ENCODE results near the gene IFRD2.
A peak's percentile ranks its signal among the peaks of the same experiment; 100 is the strongest.
"Not testable (repeated sequence)": the region's sequence is repeated elsewhere in the genome, so short reads cannot be mapped to it uniquely, and the experiment has no call there.

The IFRD2 gene

DNA sequence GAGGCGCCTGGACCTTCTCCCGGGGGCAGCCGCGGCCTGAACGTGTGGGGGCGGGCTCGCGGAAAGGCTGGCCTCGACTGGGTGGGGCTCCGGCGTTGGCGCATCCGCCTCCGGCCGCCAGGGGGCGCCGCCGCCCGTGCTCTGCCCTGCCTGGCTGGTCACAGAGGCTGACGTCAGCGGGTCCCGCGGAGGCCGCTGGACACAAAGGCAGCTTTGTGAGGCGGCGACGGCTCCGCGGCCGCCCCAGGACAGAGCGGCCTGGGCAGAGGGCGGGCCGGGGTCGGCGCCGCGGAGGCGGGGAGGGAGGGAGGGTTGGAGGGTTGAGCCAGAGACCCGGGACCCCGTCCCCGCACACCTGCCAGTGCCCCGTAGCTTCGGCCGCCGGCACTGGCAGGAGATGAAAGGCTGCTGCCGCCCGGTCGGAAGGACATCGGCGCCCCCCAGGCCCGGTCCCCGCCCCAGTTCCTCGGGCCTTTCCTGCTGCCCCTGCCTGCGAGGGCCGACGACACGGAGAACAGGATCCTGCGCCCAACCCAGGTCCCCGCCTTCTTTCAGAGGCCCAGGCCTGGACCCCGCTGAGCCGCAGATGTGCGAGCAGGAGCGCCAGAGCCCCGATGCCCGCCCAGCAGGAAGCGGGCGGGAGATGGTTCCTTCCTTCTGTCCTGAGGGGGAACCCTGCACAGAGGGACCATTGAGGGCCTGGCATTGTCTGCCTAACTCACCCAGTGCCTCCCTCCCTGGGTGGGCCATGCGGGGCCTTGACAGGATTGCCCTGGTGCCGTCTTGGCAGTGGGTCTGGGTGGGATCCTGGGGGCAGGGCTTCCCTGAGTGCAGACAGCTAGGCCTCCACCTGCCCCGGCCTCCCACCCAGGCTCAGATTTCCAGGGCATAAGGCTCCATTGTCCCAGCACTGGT is 31.9 kb downstream of the IFRD2 start:
- DNase-seq (ENCODE audit: low read depth): peak; percentile 49
- peak overlapping the region; percentile 57 for H3K4me3 ChIP-seq (ENCODE audit: low read depth, low read length)

DNA sequence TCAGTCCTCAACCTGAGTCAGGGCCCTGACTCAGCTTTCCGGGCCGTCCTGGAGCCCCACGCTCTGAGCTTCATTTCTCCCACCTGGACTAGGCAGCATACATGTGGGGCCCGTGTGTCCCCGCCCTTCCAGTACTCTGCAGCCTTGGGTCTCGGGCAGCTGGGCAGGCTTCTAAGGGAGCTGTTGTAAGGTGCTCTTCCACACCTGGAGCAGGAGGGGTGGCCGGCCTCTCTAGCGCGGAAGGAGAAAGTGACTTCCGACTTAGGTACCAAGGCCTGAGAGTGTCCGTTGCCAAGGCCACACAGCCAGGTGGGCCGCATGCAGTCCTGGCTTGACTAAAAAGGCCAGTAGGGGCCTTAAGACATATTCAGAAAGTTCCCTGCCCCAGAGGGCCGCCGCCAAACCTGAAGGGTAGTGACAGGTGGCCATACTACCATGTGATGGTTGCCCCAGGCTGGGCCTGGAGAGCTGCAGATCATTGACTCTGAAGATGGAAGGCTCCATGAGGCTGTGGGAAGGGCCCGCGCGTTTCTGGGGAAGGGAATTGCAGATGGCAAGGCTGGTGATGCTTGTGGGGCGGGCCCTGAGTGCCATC is 32.7 kb downstream of the IFRD2 start:
- DNase-seq (ENCODE audit: low read depth): no peak
- H3K4me3 ChIP-seq (ENCODE audit: low read depth, low read length): no peak overlapping the region

DNA sequence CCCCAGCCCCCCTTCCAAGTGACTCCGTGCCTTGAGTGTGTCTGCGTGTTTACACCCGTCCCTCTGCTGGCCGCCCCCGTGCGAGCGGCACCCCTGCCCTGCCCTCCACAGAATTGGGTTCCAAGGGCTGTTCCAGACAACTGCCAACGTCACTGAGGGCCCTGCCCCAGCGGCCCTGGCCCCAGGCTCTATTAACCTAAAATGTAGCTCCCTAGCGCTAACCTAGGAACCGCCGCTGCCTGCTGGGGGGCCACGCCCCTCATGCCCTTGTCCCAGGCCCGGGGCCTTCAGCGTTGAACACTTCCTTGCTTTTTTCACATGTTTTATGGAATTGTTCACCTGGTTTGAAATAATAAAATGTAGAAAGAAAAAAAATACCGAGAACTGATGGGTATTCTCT is 33.2 kb downstream of the IFRD2 start:
- no peak overlapping the region for H3K4me3 ChIP-seq (ENCODE audit: low read depth, low read length)
- no peak for DNase-seq (ENCODE audit: low read depth)

DNA sequence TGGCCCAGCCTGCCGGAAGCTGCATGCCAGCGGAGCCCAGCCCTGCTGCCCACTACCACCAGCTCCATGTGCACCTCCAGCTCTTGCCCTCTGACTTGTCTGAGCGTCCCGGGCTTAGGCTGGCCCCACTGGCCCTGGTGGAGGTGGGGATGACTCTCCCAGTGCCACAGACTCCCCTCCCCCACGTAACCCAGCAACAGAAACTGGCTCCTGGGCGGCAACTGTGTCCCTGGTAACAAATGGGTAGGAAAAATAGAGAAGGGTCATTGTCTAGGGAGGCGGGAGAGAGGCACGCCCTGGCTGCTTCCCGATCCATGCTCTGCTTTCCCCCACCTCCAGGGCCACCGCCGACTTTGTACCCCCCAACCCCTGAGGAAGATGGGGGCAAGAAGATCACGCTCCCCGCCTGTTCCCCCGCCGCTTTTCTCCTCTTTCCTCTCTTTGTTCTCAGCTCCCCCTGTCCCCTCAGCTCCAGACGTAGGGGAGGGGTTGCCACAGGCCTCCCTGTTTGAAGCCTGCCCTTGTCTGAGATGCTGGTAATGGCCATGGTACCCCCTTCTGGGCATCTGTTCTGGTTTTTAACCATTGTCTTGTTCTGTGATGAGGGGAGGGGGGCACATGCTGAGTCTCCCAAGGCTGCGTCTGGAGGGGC is 34.1 kb downstream of the IFRD2 start:
- no peak overlapping the region for H3K4me3 ChIP-seq (ENCODE audit: low read depth, low read length)
- no peak for DNase-seq (ENCODE audit: low read depth)

DNA sequence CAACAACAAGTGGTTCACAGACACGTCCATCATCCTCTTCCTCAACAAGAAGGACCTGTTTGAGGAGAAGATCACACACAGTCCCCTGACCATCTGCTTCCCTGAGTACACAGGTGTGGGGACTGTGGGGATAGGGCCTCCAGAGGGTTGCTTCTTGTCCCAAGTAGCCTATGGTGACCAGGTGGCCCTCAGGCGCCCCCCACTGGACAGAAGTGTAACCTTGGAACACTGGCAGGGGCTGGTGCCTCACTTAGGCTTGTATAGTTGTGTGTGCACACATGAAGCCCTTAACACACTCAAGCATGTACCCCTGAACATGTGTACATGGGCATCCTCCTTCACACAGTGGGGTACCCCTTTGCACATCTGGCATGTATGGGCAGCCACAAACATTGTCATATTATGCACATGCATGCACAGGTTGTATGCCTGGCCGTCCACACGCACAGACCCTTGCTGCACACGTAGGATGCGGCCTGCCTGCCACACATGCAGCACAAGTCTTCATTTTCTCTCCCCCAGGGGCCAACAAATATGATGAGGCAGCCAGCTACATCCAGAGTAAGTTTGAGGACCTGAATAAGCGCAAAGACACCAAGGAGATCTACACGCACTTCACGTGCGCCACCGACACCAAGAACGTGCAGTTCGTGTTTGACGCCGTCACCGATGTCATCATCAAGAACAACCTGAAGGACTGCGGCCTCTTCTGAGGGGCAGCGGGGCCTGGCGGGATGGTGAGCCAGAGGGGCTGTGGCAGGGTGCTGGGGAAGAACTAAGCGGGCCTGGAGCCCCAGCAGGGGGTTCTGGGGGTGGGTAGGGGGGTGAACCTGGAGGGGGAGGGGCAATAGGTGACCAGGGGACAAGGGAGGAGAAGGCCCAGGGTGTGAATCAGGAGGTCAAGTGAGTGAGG is 35.0 kb downstream of the IFRD2 start:
- no peak overlapping the region for H3K4me3 ChIP-seq (ENCODE audit: low read depth, low read length)
- DNase-seq (ENCODE audit: low read depth): no peak

GRCh38 chr3:50255251-50255615 is 37.0 kb downstream of the IFRD2 start:
- H3K4me3 ChIP-seq (ENCODE audit: low read depth, low read length): no peak overlapping the region
- no peak for DNase-seq (ENCODE audit: low read depth)

DNA sequence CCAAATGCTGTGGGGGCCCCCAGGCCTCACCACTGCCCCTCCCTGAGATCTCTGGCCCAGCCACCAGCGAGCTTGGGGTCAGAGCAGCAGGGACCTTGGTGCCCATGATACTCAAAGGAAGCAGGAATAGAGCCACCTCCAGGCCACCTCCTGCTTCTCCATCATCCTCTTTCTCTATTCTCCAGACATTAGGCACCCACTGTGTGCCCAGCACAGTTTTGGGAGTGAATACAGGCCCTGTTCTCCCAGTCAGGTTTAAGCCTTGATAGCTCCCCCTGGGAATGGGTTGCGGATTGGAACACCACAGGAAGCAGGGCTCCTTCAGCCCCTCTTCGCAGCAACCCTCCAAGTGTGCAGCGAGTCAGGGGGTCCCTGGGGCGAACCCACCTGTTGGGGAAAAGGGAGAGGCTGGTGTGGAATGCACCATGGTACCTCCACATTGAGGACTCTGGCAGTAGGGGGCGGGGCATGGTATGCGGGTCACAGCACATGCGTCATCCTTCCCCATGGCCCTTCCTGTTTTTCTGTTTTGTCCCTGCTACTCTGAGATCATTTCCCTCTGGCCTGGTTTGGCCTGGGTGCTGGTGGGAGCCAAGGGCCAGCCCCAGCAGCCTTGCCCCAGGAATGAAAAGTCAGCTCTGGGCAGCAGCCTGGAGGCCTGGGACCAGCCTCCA is 37.5 kb downstream of the IFRD2 start:
- no peak overlapping the region for H3K4me3 ChIP-seq (ENCODE audit: low read depth, low read length)
- no peak for DNase-seq (ENCODE audit: low read depth)

DNA sequence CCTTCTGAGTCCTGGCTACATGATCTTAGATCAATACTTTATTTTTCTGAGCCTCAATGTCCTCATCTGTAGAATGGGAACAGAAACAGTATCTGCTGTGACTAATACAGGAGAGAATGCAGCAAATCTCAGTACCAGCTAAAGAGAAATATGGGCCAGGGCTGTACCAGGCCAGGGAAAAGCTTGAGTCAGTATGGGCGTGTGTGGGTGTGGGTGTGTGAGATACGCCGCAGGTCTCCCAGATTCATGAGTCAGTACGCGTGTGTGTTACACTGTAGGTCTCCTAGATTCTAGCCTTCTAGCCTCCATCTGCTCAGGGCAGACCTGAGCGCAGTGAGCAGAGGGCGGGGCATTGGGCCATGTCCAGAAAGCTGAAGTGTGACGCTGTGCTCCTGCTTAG is 41.0 kb downstream of the IFRD2 start:
- DNase-seq (ENCODE audit: low read depth): no peak
- no peak overlapping the region for H3K4me3 ChIP-seq (ENCODE audit: low read depth, low read length)

GRCh38 chr3:50250514-50250913 is 41.7 kb downstream of the IFRD2 start:
- DNase-seq (ENCODE audit: low read depth): no peak
- H3K4me3 ChIP-seq (ENCODE audit: low read depth, low read length): no peak overlapping the region

DNA sequence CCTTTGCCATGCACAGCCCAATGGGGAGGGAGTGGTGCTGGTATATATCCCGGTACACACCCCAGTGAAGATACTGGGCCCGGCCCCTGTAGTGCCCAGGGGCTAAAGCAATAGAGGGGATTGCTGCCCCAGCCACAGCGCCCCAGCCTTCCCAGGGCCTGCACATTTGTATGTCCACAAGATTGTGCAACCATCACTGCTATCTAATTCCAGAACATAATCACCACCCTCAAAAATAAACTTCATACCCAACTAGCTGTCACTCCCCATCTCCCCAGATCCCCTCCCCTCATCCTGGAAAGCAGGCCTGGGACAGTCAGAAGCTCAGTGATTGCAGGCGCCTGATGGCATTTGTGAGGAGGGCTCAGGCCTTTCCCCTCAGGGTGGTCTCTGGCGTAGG is 42.8 kb downstream of the IFRD2 start:
- DNase-seq (ENCODE audit: low read depth): no peak
- H3K4me3 ChIP-seq (ENCODE audit: low read depth, low read length): no peak overlapping the region

- no peak for DNase-seq (ENCODE audit: low read depth)
- H3K4me3 ChIP-seq (ENCODE audit: low read depth, low read length): no peak overlapping the region
Measured at GRCh38 chr3:50248387-50248786, 43.8 kb downstream of the IFRD2 start.

DNA sequence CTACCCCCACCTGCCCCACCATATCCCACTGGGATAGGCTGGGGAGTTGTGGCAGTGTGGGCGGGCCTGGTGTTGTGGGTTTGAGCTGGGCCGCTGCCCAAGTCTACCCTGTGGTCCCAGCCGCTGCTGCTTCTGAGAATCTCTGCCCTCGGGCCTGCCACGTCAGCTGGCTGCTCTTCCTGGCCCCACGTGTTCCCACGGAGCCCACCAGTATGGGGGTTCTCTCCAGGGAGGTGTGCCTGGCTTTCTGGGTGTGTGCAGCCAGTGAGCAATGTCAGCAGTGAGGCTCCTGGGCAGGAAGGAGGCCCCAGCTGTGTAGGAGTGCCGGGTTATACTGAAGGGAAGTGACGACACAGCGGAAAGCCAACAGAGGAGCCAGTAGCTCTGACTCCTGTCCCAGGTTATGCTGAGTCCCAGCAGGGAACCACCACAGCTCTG is 45.7 kb downstream of the IFRD2 start:
- no peak overlapping the region for H3K4me3 ChIP-seq (ENCODE audit: low read depth, low read length)
- DNase-seq (ENCODE audit: low read depth): peak; percentile 91

DNA sequence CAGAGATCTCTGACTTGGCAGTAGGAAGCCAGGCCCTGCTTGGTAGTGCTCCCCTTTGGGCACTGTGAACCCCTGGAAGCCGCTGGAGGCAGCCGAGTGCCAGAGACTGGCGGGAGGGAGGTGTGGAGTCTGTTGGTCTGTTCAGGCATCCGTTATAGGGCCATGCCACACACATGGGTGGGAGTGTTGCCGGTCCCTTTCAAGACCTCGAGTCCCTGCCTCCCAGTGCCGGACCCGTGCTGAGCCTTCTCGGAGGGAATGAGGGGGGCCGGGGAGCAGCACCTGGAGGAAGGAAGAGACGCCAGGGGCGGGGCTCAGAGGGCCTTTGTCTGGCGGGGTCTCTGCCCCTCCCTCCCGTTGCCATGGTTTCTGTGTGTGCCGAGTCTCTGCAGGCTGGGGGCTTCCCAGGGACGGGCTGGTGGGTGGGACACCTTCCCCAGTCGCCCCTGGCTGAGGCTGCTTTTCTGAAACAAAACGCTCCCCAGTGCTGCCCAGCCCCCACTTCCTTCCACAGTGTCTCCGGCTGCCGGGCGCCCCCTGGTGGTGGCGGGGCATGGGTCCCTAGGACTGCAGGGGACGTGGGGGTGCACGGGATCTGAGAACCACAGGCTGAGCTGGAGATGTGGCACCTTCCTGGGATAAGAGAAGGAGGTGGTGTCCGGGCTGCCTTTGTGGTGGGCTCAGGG is 46.3 kb downstream of the IFRD2 start:
- no peak for DNase-seq (ENCODE audit: low read depth)

DNA sequence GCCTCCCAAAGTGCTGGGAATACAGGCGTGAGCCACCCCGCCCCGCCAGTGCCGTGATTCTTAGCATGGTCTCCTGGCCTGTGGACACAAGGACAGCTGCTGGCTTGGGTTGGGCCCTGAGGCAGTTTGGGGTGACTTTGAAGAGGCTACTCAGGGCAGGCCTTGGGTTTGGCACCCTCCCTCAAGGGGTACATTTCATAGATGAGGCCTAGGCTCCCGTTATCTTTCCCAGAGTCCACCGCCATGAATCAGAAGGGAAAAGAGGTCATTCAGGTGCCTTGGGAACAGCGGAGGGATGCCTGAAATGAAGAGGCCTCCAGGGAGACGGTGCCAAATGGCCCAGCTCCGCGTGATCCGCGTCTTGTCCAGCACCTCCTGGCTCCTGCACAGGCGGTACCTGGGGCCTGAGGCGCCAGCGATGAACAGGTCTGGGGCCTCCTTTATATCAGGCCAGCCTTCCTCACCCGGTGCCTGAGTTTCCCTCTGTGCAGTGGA is 46.9 kb downstream of the IFRD2 start:
- no peak for DNase-seq (ENCODE audit: low read depth)
- no peak overlapping the region for H3K4me3 ChIP-seq (ENCODE audit: low read depth, low read length)

More for the DNA sequence above, 46.3 kb downstream of the IFRD2 start:
- peak overlapping the region; percentile 31 for H3K4me3 ChIP-seq (ENCODE audit: low read depth, low read length)

GRCh38 chr3:50244813-50245212 is 47.4 kb downstream of the IFRD2 start:
- DNase-seq (ENCODE audit: low read depth); H3K4me3 ChIP-seq (ENCODE audit: low read depth, low read length): not testable (repeated sequence)

DNA sequence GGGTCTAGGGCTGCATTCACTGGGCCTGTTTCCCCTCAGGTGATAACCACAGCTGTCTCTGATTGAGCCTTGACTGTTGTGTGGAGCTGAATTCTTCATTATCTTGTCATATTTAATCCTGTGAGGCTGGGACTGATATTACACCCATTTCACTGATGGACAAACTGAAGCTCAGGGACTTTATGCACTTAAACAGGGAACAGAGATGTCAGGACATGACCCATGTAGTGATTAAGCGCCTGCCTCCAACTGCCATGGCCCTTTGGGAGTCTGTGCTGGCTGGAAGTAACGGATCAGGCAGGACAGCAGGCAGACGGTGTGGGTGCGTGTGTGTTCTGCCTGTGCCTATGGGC is 48.7 kb downstream of the IFRD2 start:
- no peak overlapping the region for H3K4me3 ChIP-seq (ENCODE audit: low read depth, low read length)
- DNase-seq (ENCODE audit: low read depth): no peak

- H3K4me3 ChIP-seq (ENCODE audit: low read depth, low read length): no peak overlapping the region
- DNase-seq (ENCODE audit: low read depth): no peak
Measured at GRCh38 chr3:50242851-50243542, 49.2 kb downstream of the IFRD2 start.

DNA sequence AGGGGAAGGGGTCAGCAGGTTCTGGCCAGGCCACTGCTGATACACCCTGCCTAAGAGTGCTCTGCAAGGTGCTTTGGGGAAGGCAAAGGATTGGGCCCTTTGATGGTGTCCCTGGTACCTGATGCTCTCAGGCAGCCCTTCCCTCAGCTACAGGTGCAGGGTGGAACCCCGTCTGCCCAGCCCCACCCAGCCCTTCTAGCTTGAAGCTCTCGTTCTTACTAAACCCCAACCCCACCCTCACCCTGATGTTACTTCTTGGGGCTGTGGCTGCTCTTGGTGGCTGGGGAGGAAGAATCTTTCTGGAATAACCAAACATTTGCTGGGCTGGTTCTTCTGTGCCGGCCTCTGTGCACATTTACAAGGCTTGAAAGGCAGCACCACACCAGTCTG is 49.9 kb downstream of the IFRD2 start:
- no peak for DNase-seq (ENCODE audit: low read depth)

More for the DNA sequence above, 49.9 kb downstream of the IFRD2 start:
- no peak overlapping the region for H3K4me3 ChIP-seq (ENCODE audit: low read depth, low read length)

Measured in skeletal muscle cell (primary cell).